Activated CD4-positive, alpha-beta T cell treated with anti-CD3 and anti-CD28 coated beads, Interleukin-2, amount 10 ng/mL, durations not matched to agents 7 days and 5 days (primary cell): ENCODE data around the gene RANBP3. TPM values are rescaled to one million over a fixed set of nuclear protein-coding genes. Genes with fewer than 3 reads are reported as not detected.

Experiments
- CTCF ChIA-PET: fragments of 350-600 bp; sonication (Branson Sonifier 250); formaldehyde crosslinking; loops from one replicate; lab custom pipeline; 2021; ENCODE audit warnings: antibody characterized with exemption; lab: Charles Lee
- POLR2A ChIA-PET: fragments of 350-600 bp; sonication (Branson Sonifier 250); formaldehyde crosslinking; loops from one replicate; lab custom pipeline; 2021; ENCODE audit warnings: antibody characterized with exemption; lab: Charles Lee
- DNase-seq: peaks from one replicate; pipeline ENCODE4 v3.0.0-alpha.2; 2020
- H3K27ac Mint-ChIP-seq: one replicate; pipeline ENCODE4 v1.8.0; 2021; ENCODE audit warnings: mild to moderate bottlenecking, moderate library complexity, mixed read lengths
- H3K27me3 Mint-ChIP-seq: one replicate; pipeline ENCODE4 v1.8.0; 2021; ENCODE audit warnings: mixed read lengths
- H3K36me3 Mint-ChIP-seq: one replicate; pipeline ENCODE4 v1.8.0; 2021; ENCODE audit warnings: low read depth, mixed read lengths
- H3K4me1 Mint-ChIP-seq: one replicate; pipeline ENCODE4 v1.8.0; 2021; ENCODE audit warnings: mixed read lengths
- H3K4me3 Mint-ChIP-seq: one replicate; pipeline ENCODE4 v1.8.0; 2021; ENCODE audit warnings: mild to moderate bottlenecking, moderate library complexity, mixed read lengths
- H3K9me3 Mint-ChIP-seq: one replicate; pipeline ENCODE4 v1.8.0; 2021; ENCODE audit warnings: mixed read lengths
- total RNA-seq, 2 experiments: library from RNA; stranded (reverse); gene quantifications; one replicate each; pipeline ENCODE4 v1.2.3, GENCODE V29; 2021

Gene RANBP3
- total RNA-seq, 2 experiments from 2014 or later, result 97.4 to 98.0 TPM

GRCh38 chr19:5976768-5977167, 1.2 kb downstream of the RANBP3 start:
- peaks cover 27% of the 10 kb centered on the region for H3K36me3 Mint-ChIP-seq
- no peak for DNase-seq
- H3K9me3 Mint-ChIP-seq, result no peaks in the 10 kb centered on the region
- POLR2A ChIA-PET, result no interaction called here
- no peaks in the 10 kb centered on the region for H3K27me3 Mint-ChIP-seq
- H3K4me1 Mint-ChIP-seq, result peaks cover 62% of the 10 kb centered on the region
- peak overlapping the region; percentile 91 for H3K27ac Mint-ChIP-seq
- peak overlapping the region; percentile 94 for H3K4me3 Mint-ChIP-seq
- CTCF ChIA-PET, result interaction anchor here (0.8 to 3.7 kb wide), 3 partner anchors 9 to 13 kb away, joined by 3 to 16 read pairs (median 4); no protein-coding TSS in a partner anchor

DNA sequence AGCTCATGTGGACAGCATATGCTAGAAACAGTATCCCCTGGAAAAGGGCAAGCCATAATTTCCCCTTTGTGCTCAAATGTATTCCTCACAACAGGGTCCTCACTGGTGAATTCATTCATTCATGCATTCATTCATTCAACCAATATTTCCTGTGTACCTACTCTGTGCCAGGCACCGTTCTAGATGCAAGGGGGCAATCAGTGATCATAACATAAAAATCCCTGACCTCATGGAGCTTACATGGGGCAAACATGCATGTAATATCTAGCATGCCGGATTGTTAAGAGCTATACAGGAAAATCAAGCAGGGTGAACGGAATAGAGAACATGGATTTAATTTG, 2.6 kb downstream of the RANBP3 start:
- ChIA-PET POLR2A (no interaction called here), CTCF (no interaction called here)
- Mint-ChIP-seq H3K9me3 (no peaks in the 10 kb centered on the region), H3K4me3 (peak overlapping the region; percentile 94), H3K36me3 (peaks cover 31% of the 10 kb centered on the region), H3K27me3 (no peaks in the 10 kb centered on the region), H3K4me1 (peaks cover 70% of the 10 kb centered on the region), H3K27ac (peak overlapping the region; percentile 15)
- DNase-seq, result no peak

DNA sequence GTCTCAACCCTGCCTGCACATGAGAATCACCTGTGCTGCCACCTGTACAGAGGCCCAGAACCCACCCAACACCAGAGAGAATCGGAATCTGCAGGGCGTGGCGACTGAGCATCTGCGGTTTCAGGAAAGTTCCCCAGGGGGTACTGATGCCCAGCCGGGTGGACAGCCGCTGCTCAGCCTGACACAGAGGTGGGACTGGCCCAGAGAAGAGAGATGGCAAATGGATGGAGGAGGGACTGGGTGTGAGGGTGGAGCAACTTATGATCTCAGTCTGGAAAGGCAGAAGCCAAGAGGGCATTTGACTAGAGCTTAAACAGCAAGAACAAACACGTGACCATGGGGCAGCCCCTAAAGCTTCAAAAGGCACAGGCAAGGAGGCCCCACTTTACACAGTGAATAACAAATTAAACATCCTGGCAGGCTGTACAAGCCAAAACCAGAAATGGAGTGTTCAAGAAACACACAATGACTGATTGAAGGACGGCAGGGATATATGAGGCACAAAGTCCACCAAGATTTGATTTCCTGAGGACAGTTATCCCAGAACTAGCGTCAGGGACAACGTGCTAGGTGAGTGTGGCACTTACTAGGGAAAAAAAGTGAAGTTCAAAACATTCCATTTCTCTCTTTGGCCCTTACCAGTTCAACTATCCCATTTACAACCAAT, 3.1 kb downstream of the RANBP3 start:
- peaks cover 69% of the 10 kb centered on the region for H3K4me1 Mint-ChIP-seq
- POLR2A ChIA-PET, result no interaction called here
- DNase-seq, result peak; percentile 19
- CTCF ChIA-PET, result no interaction called here
- no peaks in the 10 kb centered on the region for H3K9me3 Mint-ChIP-seq
- H3K36me3 Mint-ChIP-seq, result peaks cover 30% of the 10 kb centered on the region
- no peaks in the 10 kb centered on the region for H3K27me3 Mint-ChIP-seq
- peak overlapping the region; percentile 50 for H3K27ac Mint-ChIP-seq
- no peak overlapping the region for H3K4me3 Mint-ChIP-seq

DNA sequence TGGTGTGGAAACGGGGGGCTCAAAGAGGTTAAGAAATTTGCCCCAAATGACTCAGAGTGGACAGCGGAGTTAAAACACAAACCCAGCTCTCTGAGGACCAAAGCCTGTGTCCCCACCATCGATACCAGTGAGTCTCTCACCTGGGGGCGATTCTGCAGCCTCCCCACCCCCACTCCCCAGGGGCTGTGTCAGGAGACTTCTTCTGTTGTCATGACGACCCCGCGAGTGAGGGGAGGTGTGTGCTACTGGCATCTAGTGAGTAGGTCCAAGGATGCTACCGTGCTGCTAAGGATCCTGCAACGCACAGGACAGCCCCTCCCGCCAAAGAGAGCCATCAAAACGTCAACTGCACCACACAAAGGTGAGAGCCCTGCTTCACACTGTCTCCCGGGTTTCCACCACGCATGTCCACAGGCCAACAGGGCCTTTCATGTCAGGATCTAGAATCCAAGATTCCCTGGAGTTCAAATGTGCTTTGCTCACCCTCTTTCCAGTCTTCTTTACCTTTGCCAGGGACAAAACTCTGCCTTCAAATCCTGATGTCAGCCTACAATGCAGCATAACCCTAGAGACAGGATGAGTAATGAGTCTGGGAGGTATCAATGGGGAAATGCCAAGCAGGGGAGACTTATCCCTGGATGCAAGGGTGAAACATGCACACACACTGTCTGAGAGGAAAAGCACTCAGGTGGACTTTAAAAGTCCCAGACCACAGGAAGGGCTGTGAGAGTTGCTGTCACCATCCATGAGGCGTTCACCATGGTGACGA, 3.9 kb downstream of the RANBP3 start:
- no peak overlapping the region for H3K4me3 Mint-ChIP-seq
- H3K9me3 Mint-ChIP-seq, result no peaks in the 10 kb centered on the region
- CTCF ChIA-PET, result interaction anchor here (0.7 kb wide), 1 partner anchor 12 kb away, joined by 3 read pairs; no protein-coding TSS in a partner anchor
- POLR2A ChIA-PET, result interaction anchor here (0.7 kb wide), 1 partner anchor 22 kb away, joined by 3 read pairs; no protein-coding TSS in a partner anchor
- H3K4me1 Mint-ChIP-seq, result peaks cover 67% of the 10 kb centered on the region
- DNase-seq, result no peak
- H3K27ac Mint-ChIP-seq, result peak overlapping the region; percentile 50
- peaks cover 30% of the 10 kb centered on the region for H3K36me3 Mint-ChIP-seq
- no peaks in the 10 kb centered on the region for H3K27me3 Mint-ChIP-seq

DNA sequence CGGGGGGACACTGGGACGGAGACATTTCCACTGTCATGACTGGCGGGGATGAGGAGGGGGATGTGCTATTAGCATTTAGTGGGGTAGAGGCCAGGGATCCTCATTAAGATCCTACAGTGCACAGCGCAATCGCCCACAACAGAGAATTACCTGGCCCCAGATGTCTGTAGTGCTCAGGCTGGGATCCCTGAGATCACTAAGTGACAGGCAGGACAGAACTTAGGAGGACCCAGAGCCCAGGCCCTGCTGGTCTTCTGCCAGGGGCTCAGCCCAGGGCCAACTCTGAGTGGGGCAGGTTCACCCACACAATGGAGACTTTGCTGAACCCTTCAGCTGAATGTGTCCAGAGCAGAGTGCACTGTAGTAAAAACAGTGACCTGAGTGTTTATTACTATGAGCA, 4.6 kb downstream of the RANBP3 start:
- Mint-ChIP-seq H3K4me1 (peaks cover 68% of the 10 kb centered on the region), H3K36me3 (peaks cover 29% of the 10 kb centered on the region), H3K27me3 (no peaks in the 10 kb centered on the region), H3K9me3 (no peaks in the 10 kb centered on the region), H3K27ac (no peak overlapping the region), H3K4me3 (no peak overlapping the region)
- ChIA-PET CTCF (interaction anchor here (0.7 to 1.0 kb wide), 2 partner anchors 11 to 13 kb away, joined by 3 read pairs; no protein-coding TSS in a partner anchor), POLR2A (interaction anchor here (0.7 kb wide), 1 partner anchor 21 kb away, joined by 3 read pairs; no protein-coding TSS in a partner anchor)
- DNase-seq, result no peak

GRCh38 chr19:5972355-5972731, 5.6 kb downstream of the RANBP3 start:
- H3K36me3 Mint-ChIP-seq, result peaks cover 29% of the 10 kb centered on the region
- no peaks in the 10 kb centered on the region for H3K9me3 Mint-ChIP-seq
- no peaks in the 10 kb centered on the region for H3K27me3 Mint-ChIP-seq
- CTCF ChIA-PET, result interaction anchor here (0.8 to 1.4 kb wide), 2 partner anchors 23 to 168 kb away, joined by 4 read pairs; no protein-coding TSS in a partner anchor
- no peak overlapping the region for H3K4me3 Mint-ChIP-seq
- H3K27ac Mint-ChIP-seq, result peak overlapping the region; percentile 6
- no peak for DNase-seq
- H3K4me1 Mint-ChIP-seq, result peaks cover 77% of the 10 kb centered on the region
- POLR2A ChIA-PET, result no interaction called here

DNA sequence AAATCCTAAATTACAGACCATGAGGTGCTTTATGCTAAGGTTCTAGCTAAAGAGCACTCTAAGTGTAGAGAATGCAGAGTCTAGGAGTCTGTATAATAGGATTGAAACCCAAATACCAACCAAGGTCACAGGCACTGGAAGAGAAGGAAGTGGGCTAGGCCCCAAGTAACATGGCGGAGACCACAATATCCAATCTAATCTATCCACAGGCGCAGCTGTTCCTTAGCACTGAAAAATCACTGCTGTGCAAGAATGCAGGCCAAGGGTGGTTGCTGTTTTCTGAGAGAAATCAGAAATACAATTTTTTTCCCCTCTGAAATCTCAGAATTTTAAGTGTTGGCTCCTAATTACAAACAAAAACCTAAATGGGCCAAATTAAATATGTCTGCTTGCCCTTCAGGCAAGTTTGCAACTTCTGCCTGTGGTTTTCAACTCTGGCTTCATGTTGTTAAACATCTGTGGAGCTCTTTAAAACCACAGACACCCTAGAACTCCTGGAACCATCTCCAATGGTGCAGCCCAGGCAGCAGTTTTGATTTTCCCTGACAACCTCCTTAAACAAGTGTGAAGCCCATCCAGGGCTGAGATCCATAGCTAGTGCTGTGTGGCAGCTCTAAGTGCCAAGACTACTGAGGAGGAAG, 6.1 kb downstream of the RANBP3 start:
- H3K4me1 Mint-ChIP-seq, result peaks cover 77% of the 10 kb centered on the region
- H3K4me3 Mint-ChIP-seq, result no peak overlapping the region
- H3K36me3 Mint-ChIP-seq, result peaks cover 28% of the 10 kb centered on the region
- peak overlapping the region; percentile 6 for H3K27ac Mint-ChIP-seq
- no peaks in the 10 kb centered on the region for H3K9me3 Mint-ChIP-seq
- no peak for DNase-seq
- ChIA-PET CTCF (interaction anchor here (0.8 to 1.9 kb wide), 4 partner anchors 16 to 168 kb away, joined by 4 to 5 read pairs (median 4); no protein-coding TSS in a partner anchor), POLR2A (no interaction called here)
- no peaks in the 10 kb centered on the region for H3K27me3 Mint-ChIP-seq

DNA sequence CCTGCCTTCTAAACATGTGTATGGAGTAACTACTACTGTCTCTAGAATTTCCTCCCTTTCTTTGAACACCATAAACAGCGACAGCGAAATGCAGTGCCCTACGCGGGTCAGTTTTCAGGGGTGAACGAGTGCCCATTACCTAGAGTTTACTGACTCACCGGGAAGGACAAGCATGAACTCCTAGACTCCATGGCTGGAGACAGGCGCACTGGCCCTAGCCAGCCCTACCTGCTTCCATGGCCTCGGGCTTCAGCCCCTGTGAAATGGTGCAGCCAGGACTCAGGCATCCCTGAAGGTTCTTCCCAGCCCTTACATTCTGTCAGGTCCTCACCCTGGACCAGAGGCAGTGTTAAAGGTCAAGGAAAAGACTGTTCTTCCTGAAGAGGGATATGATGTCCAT, 8.5 kb downstream of the RANBP3 start:
- Mint-ChIP-seq H3K27ac (peak overlapping the region; percentile 50), H3K36me3 (peaks cover 23% of the 10 kb centered on the region), H3K9me3 (no peaks in the 10 kb centered on the region), H3K27me3 (no peaks in the 10 kb centered on the region), H3K4me1 (peaks cover 77% of the 10 kb centered on the region), H3K4me3 (no peak overlapping the region)
- ChIA-PET CTCF (interaction anchor here (1.8 kb wide), 1 partner anchor 8 kb away, joined by 4 read pairs; no protein-coding TSS in a partner anchor), POLR2A (no interaction called here)
- DNase-seq, result no peak

DNA sequence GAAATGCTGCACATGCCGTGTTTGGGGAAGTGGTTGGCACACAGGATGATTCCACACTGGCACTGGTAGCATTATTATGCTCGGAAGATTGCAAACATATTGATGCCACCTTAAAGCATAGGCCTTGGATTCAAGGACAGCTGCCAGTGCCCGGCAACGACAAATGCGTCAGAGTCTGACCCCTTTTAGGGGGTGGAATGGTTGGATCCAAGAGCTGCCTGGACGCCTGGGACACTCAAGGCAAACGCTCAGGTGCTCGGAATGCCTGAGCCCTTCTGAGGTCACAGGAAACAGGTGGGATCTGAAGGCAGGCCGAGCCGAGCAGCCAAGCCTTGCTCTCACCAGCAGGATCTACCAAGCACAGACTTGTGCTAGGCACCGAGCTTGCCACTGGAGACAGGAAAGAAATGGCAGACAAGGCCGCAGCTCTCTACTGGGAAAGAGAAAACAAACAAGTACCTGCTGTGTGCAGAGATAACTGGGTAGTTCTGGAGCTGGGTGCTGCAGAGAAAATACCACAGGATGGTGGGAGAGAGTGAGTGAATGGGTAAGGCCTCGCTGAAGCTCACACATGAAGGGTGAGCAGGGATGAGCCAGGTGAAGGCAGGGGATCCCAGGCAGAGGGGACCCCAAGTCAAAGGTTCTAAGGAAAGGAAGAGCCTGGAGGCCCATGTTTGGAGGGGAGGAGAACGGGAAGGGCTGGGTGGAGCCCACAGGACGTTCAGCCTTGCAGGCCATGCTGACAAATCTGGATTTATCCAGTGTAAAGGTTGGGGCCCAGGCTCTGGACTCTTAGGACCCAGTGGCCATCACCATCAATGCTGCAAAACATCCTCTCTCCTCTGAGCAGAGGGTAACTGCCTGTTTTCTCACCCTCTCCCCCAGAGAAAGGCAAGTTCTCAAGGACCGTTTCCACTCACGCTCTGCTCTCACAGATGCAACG, 9.2 kb downstream of the RANBP3 start:
- Mint-ChIP-seq H3K27ac (peak overlapping the region; percentile 57), H3K4me1 (peaks cover 79% of the 10 kb centered on the region), H3K36me3 (peaks cover 18% of the 10 kb centered on the region), H3K9me3 (no peaks in the 10 kb centered on the region), H3K4me3 (no peak overlapping the region), H3K27me3 (no peaks in the 10 kb centered on the region)
- POLR2A ChIA-PET, result no interaction called here
- DNase-seq, result no peak
- CTCF ChIA-PET, result interaction anchor here (0.9 to 2.3 kb wide), 8 partner anchors 9 to 164 kb away, joined by 3 to 17 read pairs (median 6); partner anchors contain the start of gene RANBP3

GRCh38 chr19:5967994-5968430, 9.9 kb downstream of the RANBP3 start:
- Mint-ChIP-seq H3K27me3 (no peaks in the 10 kb centered on the region), H3K4me1 (peaks cover 84% of the 10 kb centered on the region), H3K36me3 (peaks cover 18% of the 10 kb centered on the region), H3K9me3 (no peaks in the 10 kb centered on the region), H3K27ac (no peak overlapping the region), H3K4me3 (no peak overlapping the region)
- ChIA-PET CTCF (interaction anchor here (0.8 to 2.3 kb wide), 11 partner anchors 10 to 164 kb away, joined by 3 to 17 read pairs (median 3); partner anchors contain the start of gene RANBP3), POLR2A (interaction anchor here (0.7 kb wide), 1 partner anchor 281 kb away, joined by 3 read pairs; no protein-coding TSS in a partner anchor)
- DNase-seq, result peak; percentile 74

- H3K4me3 Mint-ChIP-seq, result no peak overlapping the region
- no peaks in the 10 kb centered on the region for H3K9me3 Mint-ChIP-seq
- POLR2A ChIA-PET, result interaction anchor here (0.7 kb wide), 1 partner anchor 280 kb away, joined by 3 read pairs; no protein-coding TSS in a partner anchor
- H3K27me3 Mint-ChIP-seq, result no peaks in the 10 kb centered on the region
- peaks cover 17% of the 10 kb centered on the region for H3K36me3 Mint-ChIP-seq
- peaks cover 85% of the 10 kb centered on the region for H3K4me1 Mint-ChIP-seq
- H3K27ac Mint-ChIP-seq, result no peak overlapping the region
- DNase-seq, result no peak
- CTCF ChIA-PET, result interaction anchor here (0.8 to 2.3 kb wide), 12 partner anchors 10 to 163 kb away, joined by 3 to 17 read pairs (median 4); partner anchors contain the start of gene RANBP3
Measured at GRCh38 chr19:5967571-5967970, 10.4 kb downstream of the RANBP3 start.
